HG02970 (cell line): ENCODE measurements around the gene ESPNL.

Experiments used
- ATAC-seq: cut with Tn5 transposase; IDR thresholded peaks from one replicate; pipeline ENCODE4 v1.9.1; 2021; ENCODE audit warnings: mild to moderate bottlenecking, moderate library complexity, moderate number of reproducible peaks; ENCODE audit not compliant: unreplicated experiment, low FRiP score

ESPNL gene

GRCh38 chr2:238077292-238077691, 22.8 kb upstream of the ESPNL start:
- ATAC-seq = no peak

GRCh38 chr2:238079874-238080327, 20.2 kb upstream of the ESPNL start:
- no peak for ATAC-seq

DNA sequence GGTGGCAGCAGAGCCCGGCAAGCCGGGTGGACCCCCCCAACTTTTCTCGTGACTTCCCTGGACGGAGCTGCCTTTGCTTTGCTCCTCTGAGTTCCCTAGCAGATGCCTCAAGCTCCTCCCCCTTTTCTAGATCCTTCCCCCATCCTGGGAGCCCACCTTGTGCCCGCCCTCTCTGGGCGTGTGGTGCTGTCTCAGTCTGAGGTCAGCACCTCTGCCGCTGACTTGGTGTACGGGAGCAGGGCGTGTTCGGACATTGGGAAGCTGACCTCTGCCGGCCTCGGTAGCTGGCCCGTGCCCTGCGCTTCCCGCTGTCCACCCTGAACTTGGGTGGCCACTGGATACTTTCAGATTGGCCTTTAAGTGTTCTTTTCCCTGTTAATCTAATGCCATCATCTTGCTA, 19.6 kb upstream of the ESPNL start:
- ATAC-seq = no peak

GRCh38 chr2:238081150-238081549, 19.0 kb upstream of the ESPNL start:
- no peak for ATAC-seq

GRCh38 chr2:238081561-238081960, 18.6 kb upstream of the ESPNL start:
- ATAC-seq = no peak

GRCh38 chr2:238082151-238082550, 18.0 kb upstream of the ESPNL start:
- ATAC-seq = no peak

DNA sequence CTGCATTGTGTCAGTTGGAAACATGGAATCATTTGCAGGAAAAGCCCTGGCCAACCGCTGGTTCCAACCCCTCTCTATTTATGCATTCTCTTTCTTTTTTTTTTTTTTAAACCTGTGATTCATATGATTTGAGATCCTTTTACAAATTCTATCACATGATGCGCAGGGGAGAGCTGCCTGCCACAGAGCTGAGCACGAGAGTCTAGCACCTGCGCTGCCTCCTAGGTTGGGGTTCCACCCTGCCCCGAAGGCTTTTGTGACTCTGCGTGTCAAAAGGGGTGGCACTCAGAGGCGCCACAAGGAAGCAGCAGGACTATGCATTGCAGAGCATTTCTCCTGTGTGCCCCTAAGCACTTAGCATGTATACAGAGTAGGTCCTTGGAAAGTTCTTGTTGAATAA, 17.3 kb upstream of the ESPNL start:
- no peak for ATAC-seq

GRCh38 chr2:238083919-238084318, 16.2 kb upstream of the ESPNL start:
- ATAC-seq = no peak

GRCh38 chr2:238084761-238085160, 15.4 kb upstream of the ESPNL start:
- ATAC-seq = no peak

- ATAC-seq = no peak
These were observed 14.2 kb upstream of the ESPNL start for GRCh38 chr2:238085899-238086298.

DNA sequence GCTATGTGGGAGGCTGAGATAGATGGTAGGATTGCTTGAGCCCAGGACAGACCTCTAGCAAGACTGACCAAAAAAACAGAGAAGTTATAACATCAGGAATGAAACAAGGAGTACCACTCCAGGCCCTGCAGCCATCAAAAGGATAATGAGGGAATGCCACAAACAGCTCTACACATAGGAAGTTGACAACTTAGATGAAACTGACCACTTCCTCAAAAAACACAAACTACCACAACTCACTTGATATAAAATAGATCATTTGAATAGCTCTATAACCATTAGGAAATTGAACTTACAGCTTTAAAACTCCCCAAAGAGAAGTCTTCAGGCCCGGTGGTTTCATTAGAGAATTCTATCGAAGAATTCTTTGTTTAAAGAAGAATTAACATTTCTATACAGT, 12.9 kb upstream of the ESPNL start:
- no peak for ATAC-seq

- no peak for ATAC-seq
These were observed 9.3 kb upstream of the ESPNL start for GRCh38 chr2:238090887-238091286.

DNA sequence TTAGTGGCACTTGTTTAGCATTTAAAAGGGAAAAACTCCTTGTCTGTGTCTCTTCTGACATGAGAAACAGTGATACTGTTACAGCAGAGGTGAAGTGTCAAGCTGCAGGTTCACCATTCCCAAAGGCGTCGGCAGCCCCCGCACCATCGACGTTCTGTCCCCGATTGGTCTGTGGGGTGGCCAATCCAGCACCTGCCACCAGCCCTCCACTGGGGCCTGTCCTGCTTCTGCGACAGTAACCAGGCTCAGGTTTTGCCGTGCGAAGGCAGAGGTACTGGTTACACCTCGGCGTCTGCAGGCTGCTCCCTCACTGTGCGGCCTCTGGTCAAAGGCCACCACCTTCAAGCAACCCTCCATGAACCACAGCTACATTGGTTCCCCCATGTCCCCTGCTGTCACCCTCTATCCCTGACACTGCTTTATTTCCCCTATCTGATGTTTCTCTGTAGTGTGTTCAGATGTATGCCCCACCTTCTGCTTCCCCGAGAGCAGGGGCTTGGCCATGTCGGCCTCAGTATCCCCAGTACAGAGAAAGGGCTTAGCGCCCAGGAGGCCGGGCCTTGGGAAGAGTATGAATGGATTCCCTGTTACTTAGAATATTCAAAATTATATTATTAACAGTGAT, 8.6 kb upstream of the ESPNL start:
- ATAC-seq = no peak

- ATAC-seq = no peak
These were observed 7.6 kb upstream of the ESPNL start for GRCh38 chr2:238092486-238093035.

DNA sequence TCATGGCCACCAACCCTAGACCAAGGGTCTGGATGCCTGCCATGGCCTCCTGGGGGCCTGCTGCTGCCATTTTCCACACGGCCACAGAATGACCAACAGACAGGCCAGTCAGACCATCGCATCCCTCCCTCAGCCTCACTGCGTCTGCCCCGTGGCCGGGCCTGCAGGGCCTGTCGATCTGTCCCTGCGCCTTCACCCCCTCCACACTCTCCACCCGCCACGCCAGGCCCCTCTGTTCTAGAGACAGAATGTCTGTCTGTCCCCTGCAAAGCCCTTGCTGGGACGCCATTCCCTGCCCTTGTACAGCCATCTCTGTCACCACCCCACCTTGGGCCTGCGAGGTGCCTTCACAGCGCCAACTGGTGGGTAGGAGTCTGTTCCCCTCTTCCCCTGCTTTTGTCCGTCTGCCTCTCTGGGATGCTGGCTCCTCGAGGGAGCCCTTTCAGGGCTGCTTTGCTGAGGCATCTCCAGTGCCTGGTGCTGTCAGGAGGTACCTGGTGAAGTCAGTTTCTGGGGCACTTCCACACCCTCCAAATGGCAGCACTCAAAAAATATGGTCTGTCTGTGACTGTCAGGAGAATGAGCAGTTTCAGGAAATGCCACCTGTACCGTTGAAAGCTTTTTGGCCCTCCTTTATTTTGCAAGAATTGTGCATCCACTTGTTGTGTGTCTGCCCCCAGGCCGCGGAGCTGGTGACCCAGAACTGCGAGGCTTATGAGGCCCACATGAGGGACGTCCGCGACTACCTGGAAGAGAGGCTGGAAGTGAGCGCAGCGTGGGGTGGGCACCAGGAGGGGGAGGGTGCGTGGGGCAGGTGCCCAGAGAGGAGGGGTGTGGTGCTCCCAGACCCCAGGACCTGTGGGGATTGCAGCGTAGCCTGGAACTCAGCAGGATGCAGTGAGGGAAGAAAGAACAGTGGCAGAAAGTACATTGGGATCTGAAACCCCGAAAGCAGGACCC, 6.7 kb upstream of the ESPNL start:
- ATAC-seq = no peak

DNA sequence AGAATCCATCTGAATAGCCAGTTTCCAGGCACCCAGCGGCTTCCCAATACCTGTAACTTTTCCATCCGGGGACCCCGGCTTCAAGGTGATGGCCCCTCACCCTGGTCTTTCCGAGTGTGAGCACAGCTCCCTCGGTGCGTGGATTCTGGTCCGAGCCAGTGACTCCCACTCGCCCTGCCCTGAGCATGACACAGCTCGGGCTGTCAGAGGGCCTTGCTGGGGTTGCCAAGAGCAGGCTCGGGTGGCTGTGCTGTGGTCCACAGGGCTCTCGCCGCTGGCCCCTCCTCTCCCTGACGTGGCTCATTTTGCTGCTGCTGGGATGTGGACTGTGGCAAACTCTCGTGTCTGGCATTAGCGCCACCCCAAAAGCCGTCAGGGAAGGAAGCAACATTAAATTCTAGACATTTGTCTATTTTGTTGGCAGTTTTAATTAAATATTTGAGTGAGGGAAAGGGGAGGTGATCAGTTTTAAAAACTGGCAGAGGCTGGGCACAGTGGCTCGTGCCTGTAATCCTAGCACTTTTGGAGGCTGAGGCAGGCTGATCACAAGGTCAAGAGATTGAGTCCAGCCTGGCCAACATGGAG, 5.6 kb upstream of the ESPNL start:
- ATAC-seq = no peak

- ATAC-seq = no peak
These were observed 5.0 kb upstream of the ESPNL start for GRCh38 chr2:238095143-238095542.

DNA sequence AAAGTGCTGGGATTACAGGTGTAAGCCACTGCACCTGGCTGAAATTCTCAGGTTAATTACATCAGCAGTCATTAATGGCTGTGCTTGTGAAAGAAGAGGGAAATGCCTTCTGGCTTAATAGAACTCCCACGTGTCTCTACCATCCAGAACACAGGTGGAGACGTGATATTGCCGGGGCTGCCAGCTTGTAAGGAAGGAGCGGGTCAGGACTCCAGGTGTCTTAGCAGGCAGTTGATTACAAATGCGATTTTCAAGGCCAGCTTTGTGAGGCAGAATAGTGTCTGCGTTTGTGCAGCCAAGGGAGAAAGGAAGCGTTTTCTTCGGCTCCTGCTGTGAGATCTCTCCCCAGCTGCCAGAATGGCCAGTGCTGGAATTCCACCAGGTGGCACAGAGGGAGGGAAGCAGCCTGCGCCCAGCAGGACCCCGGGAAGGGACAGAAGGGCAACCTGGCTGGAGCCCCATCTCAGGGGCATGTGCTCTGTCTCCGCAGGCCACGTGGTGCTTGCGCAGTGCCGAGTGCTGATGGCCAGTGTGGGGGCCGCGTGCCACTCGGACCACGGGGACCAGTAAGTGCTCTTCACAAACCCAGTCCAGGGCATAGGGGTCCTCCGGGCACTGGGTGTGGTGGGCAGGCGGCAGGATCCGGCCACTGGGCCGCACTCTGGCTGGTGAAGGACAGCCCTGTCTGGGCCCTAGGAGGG, 3.7 kb upstream of the ESPNL start:
- ATAC-seq = no peak

DNA sequence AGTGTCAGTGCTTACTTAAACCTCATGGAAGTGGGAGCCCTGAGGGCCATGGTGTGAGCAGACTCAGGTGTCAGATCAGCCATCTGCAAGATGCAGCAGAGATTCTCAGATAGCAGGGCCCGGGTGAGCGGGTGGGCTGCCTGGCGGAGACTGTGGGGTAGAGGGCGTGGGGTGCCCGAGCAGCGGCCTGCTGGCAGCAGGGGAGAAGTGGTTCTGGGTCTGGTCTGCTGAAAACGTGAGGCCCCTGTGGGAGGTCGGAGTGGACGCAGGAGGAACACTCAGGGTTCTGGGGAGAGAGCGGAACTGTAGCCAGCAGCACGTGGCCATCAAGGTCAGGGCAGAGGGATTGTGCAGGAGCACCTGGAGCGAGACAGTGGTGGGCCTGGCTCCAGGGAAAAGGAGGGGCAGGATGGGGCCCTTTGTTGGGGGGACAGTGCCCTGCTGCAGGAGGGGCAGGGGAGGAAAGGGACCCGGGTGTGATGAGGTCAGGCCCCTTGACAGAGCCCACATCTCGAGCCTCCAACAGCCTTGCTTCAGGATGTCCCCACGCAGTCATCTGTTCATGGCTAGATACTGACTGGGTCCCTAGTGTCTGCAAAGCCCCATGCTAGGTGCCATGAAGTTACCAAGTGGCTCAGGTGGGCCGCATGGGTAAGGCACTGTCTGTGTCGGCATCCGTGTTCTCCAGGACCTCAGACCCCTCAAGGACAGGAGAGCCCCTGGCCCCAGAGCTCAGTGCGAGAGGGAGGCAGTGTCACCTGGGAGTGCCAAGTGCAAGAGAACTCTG, 2.7 kb upstream of the ESPNL start:
- ATAC-seq = no peak
